Measurements from ENCODE around the gene BTG4. TPM values are rescaled to one million over a fixed set of nuclear protein-coding genes. Genes with fewer than 3 reads are reported as not detected.

BTG4 gene
- total and polyA plus RNA-seq, 2 of the 8 experiments (the other 6 are each of a cell fraction or from before 2014, with no cell fraction given), result 0.06 TPM; not detected in 1

DNA sequence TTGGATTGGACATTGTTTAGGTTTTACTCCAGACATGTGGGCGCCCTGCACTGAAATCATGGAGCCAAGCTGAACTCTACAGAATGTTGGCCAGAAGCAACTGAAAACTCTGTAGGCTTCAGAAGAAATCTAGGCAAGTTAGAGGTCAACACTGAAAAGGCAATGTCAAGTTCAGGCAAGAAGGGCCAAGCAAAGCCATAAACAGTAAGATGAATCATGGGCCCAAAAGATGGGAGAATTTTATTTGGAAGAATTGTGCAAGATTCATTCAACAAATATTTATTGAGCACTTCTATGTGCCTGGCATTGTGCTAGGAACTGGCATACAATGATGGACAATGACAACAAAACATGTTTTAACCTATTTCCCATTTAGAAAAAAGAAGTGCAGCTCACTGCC, 13.3 kb upstream of the BTG4 start (continued):
- no peak for TF ChIP-seq KDM4A (IDR thresholded peaks at IDR 0.05; ENCODE audit: low read depth, low read length, severe bottlenecking)
- TF ChIP-seq SP1 (IDR thresholded peaks at IDR 0.05; ENCODE audit: low read depth, low read length), result no peak

Data from H1 (cell line).